Right renal pelvis (tissue), 4 donors: Measurements from ENCODE around the gene PPP1R2B. TPM values are rescaled to one million over a fixed set of nuclear protein-coding genes. Genes with fewer than 3 reads are reported as not detected.

Experiments
- DNase-seq, 4 donors: peaks; one replicate each; pipeline ENCODE4 v3.0.0-alpha.2; 2013; ENCODE audit warnings: low read depth in 4 of 4, low spot score in 3 of 4, missing footprints in 1 of 4
- polyA plus RNA-seq, 4 donors: library from polyadenylated mRNA; unstranded; fragments of 120-200 nt; gene quantifications; one replicate each; pipeline ENCODE4 v1.2.1, GENCODE V29; 2013; ENCODE audit not compliant: insufficient read length in 4 of 4

Gene PPP1R2B
- polyA plus RNA-seq, 4 donors: 0.16 to 0.21 TPM; not detected in 2

DNA sequence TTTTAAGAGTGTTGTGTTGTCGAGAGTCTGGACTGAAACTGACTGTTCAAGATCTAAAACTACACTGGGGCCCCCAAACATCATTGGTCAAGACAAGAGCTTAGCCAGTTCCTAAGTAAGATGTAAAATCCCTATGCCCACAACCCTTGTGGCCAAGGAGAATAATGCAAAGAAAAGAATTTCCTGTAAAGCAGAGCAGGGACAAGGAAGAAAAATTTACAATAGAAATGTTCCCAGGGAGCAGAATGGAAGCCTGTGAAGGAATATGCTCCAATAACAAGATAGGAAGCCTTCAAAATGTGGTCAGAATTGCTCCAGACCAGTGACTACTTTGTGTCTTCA is 20.4 kb downstream of the PPP1R2B start:
- DNase-seq: no peak

DNA sequence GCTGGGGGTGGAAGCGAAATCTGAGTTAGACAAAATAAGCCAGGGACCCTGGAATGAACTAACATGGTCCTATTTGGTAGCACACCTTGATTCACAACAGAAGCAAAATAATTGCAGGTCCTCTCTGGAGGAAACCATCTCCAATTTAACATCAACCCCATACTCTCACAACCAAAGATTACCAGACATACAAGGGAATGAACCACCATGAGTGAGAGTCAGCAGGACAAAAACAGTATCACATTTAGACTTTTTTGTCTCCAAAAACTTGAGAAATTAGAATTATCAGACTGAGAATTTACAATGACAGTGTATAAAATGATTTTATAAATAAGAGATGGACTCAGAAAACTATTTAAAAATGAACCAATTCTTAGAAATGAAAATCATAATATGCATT is 21.1 kb downstream of the PPP1R2B start:
- no peak for DNase-seq

DNA sequence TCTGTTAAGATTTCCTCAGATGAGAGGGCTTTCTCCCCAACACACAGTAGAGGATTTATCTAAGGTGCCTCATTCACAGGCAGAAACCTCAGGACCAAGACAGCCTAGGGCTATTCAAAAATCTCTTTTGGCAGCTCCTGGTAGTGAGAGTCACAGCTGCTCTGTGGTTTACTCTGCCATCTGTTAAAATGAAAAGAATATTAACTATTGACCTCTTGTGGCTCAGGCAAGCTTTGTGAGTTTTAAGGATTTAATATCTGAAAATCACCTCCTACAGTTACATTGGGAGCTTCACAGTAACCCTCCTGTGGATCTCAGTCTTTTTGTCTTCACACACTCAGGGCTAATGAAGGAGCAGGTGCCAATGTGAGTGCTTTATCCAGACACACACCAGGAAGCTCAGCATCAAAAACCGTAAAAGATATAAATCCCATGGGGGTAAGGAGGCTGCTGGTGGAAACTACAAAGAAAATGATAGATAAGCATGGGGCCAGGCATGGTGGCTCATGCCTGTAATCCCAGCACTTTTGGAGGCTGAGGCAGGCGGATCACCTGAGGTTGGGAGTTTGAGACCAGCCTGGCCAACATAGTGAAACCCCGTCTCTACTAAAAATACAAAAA is 29.7 kb downstream of the PPP1R2B start:
- no peak for DNase-seq

DNA sequence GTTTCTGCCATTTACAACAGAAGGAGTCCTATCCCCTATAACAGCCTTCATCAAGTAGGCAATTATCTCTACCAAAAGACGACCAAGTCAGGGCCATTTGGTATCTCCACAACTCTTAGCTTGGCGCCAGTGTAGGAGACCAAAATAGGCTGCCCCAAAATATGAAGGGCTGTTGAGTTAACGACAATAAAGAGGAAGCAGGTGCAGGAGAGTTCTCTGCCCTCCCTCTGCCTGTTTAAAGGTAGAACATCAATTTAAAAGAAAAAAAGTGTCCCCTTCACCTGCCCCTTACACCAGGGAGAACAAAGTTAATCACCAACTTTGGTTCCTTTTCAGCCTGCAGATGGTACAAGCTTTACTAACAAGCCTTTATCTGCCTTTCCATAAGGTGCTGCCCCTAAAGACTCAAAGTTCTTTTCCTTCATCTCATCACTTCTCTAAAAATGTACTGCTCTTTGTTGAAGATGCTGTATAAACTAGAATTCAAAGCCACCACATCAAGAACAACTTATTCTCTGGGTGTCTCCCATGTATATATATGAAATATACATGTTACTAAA is 33.3 kb downstream of the PPP1R2B start:
- DNase-seq: no peak

DNA sequence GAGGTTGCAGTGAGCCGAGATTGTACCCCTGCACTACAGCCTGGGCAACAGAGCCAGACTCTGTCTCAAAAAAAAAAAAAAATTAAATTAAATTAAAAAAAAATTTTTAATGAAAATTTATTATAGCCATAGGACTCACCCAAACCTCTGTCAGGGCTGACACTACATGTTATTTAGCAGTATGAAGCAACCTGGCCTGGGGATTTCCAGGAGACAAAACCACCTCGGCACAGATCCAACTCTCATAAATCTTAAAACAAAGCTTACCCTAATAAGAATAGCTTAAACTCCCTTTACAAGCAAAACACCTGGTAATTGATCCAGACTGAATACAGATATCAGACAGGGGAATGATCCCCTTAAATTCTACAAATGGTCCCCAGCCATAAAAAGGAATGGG is 38.4 kb downstream of the PPP1R2B start:
- no peak for DNase-seq

DNA sequence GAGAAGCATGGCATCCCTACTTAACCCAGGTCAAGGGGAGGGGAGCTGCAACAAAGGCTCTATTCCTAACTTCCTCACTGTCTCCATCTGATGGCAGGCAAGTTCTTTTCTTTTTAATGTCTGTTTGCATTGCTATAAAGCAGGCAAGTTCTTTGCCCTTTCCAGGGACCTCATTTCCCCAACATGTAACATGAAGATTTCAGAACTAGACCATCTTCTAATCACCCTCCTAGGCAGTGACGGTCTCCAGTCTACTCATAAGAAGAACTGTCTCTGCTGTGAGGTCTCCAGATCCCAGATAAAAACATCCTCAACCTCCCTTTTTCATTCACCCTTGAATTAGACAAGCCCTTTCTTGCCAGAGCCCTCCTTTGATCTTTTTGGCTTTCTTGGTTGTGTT is 42.1 kb downstream of the PPP1R2B start:
- no peak for DNase-seq

DNA sequence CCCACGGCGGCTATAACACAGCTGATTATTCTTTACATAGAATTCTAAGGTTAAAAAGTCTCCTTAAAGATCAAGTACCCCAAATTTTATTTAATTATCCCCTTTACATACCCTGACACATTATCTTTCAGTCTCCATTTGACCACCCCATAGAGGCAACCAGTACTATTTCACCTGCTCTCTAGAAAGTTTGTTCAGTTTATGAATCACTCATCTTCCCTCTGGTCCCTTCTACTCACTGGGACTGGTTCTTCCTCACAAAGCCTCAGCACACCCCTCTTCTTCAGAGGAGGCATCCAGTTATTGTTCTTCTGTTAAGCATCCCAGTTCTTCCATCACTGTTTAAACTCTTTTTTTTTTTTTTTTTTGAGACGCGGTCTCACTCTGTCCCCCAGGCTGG is 42.8 kb downstream of the PPP1R2B start:
- no peak for DNase-seq

DNA sequence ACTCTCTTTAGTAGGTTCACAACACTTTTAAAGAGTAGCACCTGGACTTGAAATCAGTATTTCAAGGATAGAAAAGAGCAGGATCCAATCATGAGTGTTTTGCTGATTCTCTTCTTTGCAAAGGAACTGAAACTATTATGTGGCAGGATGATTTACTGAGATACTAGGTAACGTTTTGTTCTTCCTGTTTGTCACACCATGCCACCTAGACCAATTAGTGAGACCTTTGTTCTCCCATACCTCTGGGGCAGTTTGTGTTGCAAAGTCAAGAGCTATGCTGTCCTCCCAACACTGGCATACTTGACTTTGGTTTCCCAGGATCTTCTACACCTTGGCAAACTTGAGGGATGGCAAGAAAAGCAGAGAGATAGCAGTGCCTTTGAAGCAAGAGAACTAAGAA is 43.4 kb downstream of the PPP1R2B start:
- DNase-seq: no peak

DNA sequence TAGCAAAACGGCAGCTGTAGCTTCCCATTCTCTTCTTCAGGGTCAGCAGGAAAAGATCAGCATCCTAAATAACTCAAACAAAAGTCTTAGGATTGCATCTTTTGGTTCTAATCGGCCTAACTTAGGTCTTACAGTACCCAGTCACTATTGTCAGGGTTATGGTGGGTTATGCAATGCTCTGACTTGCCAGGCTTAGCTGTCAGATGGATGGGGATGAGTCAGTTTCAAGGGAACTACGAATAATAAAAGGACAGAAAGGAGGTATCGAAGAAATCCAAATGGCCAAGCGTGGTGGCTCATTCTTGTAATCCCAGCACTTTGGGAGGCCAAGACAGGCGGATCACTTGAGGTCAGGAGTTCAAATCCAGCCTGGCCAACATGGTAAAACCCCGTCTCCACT is 46.5 kb downstream of the PPP1R2B start:
- DNase-seq: no peak

Other genes starting within 250 kb of the PPP1R2B start
- gene TIMD4, start 112.9 kb downstream of the PPP1R2B start, polyA plus RNA-seq: under 1 TPM; 0.37 to 0.77 (median 0.54) TPM
- 1 to 10 TPM; 2.1 to 2.7 (median 2.2) TPM for gene HAVCR1, start 208.8 kb downstream of the PPP1R2B start, polyA plus RNA-seq